ENCODE data around the gene P3R3URF.

P3R3URF gene

DNA sequence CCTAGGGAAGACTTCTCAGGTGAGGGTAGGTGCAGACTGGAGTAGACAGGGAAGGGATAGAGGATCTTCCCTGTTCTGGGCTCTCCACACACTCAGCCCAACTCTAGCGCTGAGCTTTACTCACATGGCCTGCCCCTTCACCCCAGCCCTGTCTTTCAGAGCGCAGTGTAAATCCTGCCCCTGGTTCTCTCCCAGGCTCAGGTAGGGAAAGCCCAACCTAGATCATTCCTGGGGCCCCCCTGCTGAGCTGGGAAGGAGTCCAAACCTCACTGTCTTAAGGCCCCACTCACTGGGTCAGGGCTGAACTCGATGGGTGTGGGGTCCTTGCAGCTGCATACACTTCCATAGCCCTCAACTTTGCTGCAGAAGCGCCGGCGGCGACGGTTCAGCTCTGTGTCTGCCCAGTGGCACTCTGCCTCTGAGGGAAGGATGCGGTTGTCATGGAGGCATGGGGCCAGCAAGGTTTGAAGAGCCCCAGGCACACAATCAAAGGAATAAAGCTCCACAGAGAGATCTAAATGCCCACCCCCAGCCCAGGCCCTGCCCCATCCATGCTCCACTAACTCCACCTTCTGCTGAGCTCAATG lies 17.8 kb upstream of the P3R3URF start:
- ATAC-seq, result no peak

DNA sequence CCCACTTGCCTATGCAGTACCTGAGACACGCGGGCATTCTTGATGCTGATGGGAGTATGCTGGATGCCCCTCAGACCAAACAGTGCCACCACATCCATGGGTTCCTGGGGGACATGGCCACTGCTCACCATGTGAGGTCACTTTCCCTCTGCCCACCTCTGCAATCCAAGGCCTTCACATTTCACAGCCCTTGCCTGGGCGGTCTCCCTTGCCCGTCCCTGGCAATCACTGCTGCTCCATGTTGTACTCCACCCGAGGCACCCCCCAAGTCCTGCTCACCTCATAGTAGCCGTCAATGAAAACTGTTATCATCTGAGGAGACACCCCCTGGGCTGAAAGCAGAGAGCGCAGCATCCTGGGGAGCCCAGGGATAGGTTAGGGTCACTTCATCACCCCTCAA lies 17.0 kb upstream of the P3R3URF start:
- no peak for ATAC-seq

DNA sequence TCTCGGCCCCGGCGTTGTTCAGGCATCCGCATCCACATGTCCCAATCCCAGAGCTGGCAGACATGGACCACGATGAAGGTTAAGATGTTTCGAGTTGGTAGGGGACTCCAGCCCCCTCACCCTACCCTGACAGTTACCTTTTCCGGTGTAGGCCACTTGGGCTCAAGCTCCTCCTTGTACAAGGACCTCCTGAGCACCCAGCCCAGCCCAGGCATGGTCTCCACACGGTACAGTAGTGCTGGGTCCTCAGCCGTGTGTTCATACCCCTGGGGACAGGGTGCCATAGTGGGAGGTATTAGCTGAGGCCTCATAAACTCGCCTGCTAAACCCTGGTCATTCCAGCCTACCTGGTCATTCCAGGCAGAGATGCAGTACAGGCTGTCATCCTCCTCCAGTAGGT lies 15.9 kb upstream of the P3R3URF start:
- no peak for ATAC-seq

DNA sequence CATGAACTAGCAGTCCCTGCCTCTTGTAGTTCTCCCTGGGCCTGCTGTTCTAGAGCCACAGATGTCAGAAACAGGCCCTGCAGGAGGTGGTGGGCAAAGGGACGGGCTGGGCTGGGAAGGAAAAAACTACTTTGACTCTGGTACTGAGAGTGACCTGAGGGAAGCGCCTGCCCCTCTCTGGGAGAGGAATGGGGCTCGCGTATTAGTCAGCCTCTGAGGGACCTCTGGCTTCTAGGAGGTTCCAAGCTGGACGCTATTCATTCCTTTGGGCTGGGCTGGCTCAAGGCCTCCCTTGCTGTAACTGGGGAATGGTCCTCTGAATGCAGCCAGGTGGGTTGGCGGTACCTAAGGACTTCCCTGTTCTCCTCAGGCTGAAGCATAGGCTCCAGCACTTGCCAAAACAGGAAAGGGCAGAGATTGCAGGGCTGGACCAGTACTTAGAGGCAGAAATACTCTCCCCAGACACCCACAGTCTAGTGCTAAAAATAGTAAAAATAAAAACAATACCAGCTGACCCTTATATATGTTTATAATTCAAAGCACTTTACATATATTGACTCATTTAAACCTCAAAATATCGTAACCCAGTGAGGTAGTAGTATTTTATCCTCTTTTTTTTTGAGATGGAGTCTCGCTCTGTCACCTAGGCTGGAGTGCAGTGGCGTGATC lies 14.9 kb upstream of the P3R3URF start:
- ATAC-seq, result no peak

DNA sequence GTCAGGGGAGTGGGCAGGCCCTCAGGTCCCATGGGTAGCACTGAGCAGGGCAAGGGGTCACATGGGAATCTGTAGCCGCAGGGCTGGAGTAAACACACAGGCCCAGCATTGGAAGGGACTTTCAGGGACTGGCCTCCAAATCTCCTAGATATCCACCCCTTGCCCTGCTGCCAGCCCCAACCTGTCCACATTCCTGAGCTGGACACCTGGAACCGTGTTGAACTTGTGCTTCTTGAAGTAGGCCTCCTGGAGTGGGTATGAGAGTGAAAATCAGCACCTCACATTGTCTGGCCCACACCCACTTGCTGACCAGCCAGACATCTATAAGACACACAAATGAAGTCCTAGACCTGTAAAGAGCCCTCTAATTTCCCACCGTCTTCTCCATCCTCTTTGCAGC lies 14.3 kb upstream of the P3R3URF start:
- no peak for ATAC-seq

DNA sequence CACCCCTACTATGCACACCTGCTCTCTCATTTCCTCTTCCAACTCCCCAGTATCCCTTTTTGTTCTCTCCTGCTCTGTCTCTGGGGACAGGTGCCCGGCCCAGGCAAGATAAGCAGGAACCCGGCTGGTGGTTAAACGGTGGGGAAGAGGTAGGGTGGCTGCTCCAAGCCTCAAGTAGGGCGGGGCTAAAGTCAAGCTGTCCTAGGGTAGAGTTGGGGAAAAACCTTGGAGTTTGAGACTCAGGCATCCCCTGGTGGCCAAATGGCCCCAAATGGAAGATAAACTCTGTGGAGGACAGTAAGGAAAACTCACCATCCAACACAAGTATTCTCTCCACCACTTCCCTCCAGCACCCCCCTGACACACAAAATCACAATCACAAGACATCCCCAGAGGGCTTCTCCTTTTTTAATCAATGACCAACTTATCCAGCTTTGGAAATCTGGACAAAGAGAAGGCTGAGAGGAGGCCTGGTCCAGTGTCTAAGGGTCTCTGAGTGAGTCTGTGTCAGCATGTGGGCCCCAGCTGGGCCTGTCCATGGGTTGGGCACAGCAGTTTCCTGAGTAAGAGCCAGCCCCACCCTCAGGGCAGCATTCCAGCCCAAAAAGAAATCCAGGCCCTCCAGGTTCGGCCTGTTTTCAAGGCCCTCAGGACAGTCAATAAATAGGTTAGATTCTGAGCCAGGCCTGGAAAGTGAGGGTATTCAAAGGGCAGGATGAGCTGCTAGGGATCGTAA lies 12.2 kb upstream of the P3R3URF start:
- ATAC-seq, result no peak

DNA sequence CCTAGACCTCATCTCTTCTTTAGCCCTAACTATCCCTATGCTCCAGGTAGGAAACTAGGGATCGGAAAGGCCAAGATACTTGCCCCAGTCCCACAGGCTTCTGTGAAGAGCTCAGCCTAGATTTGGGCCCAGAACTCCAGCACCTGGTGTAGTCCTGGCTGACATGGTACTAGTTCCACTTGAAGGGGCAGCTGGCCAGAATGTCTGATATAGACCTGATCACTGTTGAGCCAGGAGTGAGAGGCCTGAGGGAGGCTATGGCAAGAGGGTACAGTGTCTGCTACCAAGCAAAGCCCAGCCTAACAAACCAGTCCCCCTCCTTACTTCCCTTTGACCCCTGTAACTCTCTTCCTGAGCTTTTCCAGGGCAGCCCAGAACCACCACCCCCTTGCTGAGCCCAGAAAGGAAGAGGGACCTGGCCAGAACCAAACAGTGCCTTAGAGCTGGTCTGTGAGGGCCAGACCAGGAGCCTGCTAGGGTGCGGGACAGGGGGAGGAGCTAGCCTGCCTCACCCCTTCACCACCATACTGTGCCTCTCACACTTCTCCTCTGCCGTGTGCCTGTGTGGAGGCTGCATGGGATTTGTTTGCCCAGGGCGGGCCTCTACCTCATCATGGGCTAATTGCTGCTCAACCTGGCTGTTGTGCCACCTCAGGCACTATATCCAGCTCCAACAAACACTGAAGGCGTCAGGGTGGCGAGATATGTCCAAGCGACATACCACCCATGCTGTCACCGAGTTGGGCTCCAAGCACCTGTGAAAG lies 11.0 kb upstream of the P3R3URF start:
- no peak for ATAC-seq

DNA sequence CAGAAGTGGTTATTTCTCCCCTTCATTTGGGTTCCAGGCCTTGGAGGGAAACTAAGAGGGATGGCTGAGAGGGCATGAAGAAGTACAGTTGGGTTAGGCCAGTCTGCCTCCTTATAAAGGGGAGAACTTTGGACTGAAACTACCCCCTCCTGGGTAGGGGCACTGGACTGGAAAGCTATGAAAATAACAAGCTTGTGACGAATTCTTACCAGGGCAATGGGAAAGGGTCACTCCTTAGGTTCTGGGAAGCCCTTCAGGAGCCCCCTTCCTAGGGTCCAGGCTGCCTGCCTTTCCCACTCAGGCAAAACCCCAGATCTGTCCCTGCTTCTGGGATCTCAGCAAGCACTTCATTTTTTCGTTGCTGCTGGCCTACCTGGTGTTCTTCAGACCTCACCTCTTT lies 9.8 kb upstream of the P3R3URF start:
- no peak for ATAC-seq

DNA sequence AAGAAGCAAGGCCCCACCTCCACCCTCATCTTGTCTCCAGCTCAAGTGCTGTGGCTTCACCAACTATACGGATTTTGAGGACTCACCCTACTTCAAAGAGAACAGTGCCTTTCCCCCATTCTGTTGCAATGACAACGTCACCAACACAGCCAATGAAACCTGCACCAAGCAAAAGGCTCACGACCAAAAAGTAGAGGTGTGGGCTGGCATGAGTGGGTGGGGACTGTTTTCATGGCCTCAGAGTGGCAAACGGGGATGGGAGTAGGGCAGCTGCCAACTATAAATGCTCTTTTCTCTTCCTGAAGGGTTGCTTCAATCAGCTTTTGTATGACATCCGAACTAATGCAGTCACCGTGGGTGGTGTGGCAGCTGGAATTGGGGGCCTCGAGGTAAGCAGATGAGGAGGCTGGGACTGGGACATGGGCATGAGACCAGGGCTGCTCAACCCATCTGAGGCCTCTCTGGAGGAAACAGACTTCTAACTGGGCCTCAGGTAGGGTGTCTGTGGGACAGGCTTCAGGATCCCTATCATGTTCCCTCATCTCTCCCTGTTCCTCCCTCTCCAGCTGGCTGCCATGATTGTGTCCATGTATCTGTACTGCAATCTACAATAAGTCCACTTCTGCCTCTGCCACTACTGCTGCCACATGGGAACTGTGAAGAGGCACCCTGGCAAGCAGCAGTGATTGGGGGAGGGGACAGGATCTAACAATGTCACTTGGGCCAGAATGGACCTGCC lies 8.8 kb upstream of the P3R3URF start:
- peak; percentile 54 to 85 for ATAC-seq

DNA sequence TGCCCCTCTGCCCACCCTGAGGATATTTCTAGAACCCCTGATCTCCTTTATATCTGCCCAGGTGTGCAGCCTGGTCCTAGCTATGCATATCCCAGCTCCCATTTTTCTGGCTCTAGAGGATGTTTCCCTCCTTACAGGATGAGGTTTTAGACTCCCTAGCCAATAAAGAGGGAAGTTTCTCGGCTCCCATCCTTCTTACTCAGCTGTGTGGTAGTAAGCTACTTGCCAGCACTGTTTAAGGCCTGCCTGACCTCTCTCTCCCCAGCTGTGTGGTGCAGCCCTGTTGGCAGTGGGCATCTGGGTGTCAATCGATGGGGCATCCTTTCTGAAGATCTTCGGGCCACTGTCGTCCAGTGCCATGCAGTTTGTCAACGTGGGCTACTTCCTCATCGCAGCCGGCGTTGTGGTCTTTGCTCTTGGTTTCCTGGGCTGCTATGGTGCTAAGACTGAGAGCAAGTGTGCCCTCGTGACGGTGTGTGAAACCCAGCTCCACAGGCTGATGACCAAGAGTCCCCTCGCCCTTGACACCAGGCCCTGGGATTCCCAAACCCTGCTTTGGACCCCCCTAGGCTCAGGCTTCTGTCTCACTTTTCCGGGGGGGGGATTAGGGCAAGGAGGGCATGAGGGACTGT lies 7.8 kb upstream of the P3R3URF start:
- no peak for ATAC-seq

DNA sequence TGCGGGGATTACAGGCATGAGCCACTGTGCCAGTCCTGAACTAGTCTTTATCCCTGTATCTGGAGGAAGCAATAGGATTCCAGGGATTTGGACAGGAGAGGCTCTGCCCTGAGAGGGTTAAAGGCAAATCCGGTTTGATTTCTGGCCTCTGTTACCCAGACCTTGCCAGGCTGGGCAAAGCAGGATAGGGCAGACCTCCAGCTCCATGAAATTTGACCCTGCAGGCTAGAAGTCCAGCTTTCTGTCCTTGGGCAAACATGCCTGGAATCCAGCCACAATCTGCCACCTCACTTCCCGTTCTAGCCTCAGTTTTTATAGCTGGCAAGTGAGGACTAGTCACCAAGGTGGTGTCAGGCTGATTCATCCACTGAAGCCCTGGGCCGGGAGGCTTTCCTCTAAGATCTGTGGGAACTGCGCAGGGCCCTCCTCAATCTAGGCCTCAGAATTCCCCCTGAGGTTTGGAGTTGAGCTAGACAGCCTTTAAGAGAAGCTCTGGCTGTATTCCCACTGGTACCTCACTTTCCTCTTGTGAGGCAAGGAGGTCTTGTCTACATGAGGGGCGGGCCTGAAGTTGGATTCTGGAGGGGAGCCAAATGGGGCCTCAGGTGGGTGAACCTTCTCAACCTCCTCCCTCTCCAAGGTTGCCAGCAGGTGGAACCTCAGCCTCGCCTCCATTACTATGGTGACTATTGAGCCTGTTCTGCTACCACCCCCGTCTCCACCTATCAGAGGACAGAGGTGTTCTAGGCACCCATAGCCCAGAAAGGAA lies 7.0 kb upstream of the P3R3URF start:
- ATAC-seq, result no peak

DNA sequence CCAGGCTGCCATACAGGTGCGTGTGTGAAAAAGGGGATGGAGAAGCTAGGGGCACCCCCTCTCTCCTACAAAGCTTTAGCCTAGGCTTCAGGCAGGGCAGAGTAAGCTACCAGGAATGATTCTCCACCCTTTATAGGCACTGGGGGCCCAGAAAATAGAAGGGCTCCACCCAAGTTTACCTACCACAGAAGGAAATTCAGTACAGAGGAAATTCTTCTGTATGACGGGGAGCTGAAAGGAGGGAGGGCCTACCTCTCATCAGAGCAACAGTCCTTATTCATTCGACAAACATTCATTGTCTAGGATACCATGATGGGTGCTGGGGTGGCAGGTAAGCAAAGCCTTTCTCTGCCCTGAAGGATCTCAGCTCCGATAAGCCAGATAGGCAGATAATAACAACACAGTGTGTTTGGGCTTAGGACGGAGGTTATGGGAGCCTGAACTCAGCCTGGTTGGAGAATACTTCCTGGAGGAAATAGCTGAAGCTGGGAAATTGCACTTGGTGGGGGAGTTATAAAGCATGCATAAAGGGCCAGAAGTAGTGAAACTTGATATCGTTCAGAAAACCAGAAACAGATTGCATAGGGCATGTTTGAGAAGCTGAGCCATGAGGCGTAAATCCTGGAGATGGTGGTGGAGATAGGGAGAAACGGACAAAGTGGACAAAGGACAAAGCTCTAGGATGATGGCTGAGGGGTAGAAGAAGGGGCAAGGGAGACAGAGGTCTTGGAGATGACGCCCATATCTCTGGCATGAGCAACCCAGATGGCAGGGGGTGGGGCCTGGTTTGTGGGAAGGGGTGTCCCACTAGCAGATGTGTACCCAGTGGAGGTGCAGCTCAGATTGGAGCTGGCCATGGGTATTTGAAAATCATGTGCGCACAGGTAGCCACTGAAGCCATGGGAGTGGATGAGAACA lies 5.3 kb upstream of the P3R3URF start:
- no peak for ATAC-seq

DNA sequence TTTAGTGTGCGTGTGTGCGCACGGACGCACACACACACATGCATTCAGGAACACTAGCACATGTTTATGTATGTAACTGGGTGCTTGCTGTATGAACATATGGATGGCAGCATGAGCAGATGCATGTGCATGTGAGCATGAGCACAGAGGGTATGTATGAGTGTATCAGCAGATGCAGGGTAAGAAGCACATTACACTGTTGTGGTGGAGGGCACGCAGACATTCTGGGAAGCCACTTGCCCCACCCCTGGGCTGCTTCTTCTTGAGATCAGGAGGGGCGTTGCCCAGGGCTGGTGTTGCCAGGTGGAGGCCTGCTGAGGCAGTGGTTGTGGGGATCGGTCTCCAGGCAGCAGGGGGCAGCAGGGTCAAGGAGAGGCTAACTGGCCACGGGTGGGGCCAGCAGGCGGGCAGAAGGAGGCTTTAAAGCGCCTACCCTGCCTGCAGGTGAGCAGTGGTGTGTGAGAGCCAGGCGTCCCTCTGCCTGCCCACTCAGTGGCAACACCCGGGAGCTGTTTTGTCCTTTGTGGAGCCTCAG lies 3.9 kb upstream of the P3R3URF start:
- no peak for ATAC-seq

DNA sequence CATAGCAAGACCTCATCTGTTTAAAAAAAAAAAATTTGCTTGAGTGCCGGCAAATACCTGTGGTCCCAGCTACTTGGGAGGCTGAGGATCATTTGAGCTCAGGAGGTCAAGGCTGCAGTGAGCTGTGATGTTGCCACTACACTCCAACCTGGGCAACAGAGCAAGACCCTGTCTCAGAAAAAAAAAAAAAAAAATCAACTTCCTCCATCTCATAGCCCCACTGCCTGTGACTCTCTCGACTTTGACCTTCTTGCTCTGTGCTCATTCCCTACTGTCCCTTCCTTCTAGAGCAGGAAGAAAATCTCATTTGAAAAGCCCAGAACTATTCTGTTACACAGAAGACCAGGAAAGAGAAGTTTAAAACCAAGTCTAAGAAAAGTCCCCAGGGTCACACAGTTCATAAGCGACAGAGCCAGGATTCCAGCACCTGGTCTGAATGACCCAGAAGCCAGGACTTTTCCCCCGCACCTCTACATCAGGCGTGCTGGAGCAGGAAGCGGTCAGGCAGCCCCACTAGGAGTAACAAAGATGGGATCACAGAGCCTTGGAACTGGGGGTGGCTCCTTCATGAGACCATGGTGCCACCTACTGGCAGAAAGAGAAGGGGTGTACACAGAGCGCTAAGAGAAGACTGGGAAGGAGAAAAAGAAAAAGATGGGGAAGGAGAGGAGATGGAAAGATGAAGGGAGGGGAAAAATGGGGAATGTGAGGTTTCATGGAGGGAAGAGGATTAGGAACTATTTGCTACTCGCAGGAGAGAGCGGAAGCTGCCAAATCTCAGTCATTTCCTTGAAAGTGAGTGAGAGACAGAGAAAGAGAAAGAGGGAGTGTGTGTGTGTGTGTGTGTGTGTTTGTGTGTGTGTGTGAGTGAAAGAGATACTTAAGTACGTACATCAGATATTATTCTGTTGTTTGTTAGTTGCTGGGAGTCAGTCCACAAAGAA lies 3.1 kb upstream of the P3R3URF start:
- peak; percentile 79 to 85 for ATAC-seq

DNA sequence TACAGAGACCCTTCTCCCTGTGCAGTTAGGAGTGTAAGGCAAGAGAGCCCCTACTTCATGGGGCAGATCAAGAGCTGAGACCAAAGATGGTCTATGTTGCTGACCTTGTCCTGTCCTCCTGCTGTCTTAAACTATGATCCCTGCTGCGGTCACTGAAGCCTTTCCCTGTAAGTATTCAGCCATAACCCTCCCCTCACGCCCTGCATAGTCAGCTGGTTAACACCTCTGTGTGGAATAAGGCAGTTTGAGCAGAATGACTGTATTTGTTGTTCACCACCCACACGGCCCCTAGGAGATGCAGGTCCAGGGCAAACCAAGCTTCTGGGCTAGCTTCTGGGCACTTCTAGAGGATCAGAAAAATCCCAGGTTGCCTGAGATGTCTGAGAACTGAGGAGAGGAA lies 1.0 kb downstream of the P3R3URF start:
- ATAC-seq, result no peak

DNA sequence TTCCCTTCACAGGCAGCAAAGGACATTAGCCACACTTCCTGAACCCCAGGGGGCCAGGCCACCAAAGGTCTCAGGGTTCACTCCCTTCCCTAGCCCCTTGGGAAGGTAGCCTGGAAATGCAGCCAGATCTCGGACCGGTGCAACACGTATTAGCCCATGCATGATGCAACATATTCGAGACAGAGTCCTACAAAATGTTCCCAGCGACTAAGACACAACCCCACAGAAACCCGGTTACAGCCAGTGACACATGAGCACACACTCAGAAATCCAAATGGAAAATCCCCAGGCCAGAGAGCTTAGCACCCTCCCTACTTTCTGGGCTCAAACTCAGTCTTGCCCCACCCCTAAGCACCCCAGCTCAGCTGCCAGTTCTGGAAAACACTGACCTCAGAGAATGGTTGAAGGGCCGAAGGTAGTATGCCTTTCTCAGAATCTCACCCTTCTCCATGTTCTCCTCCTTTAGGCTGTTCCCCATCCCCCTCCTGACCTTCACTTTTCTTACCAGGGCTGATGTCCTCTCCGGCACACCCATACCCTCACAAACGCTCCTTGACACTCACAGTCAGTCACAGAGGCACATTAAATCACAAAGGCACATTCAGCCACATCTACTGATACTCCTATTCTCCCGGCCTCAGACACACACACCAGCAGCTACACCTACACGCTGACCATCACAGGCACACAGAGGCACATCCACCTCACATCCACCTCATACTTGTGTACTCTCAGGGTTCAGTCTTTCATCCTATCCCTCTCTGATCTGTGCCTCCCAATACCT lies 1.6 kb downstream of the P3R3URF start, which contains the start of gene TSPAN1:
Gene TSPAN1 (plus strand): TSS at position 640 of the 784 bp plus-strand sequence. CDS start 6,021 bp downstream, outside the sequence.
- ATAC-seq, result no peak

DNA sequence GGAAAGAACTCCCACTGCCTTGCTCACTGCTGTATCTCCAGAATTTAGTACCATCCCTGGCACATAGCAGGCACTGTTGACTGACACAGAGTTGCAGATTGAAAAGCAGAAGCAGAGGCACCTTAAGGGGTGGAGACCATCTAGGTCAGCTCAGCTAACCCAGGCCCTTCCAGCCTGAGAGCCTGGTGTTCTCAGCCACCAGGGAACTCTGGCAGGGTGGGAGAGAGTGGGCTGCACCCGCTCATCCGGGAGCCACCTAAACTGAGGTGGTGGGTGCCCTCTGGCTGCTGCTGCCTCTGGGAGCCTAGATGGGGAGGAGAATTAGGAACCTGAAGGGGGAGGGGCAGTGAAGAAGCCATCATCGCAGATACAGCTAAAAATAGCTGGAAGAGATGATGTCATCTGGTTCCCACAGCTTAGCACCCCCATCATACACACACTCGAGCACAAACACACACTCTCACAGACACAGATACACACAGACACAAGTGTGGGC lies 2.9 kb downstream of the P3R3URF start:
- ATAC-seq, result no peak

DNA sequence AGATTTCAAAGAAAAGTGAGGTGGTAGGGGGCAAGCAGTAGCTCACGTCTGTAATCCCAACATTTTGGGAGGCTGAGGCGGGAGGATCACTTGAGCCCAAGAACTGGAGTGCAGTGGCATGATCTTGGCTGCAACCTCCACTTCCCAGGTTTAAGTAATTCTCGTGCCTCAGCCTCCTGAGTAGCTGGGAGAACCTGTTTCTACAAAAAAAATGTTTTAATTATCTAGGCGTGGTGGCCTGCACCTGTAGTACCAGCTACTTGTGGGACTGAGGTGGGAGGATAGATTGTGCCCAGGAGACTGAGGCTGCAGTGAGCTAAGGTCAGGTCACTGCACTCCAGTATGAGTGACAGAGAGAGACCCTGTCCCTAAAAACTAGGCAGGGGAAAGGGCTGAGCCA lies 4.0 kb downstream of the P3R3URF start:
- ATAC-seq, result no peak
